NAMALWA (cell line): ENCODE data around the gene TRDN.
"Not testable (repeated sequence)": the region's sequence is repeated elsewhere in the genome, so short reads cannot be mapped to it uniquely, and the experiment has no call there.

Experiments
- DNase-seq: peaks from one replicate; pipeline ENCODE4 v3.0.0-alpha.2; 2015; ENCODE audit warnings: low spot score

TRDN gene

DNA sequence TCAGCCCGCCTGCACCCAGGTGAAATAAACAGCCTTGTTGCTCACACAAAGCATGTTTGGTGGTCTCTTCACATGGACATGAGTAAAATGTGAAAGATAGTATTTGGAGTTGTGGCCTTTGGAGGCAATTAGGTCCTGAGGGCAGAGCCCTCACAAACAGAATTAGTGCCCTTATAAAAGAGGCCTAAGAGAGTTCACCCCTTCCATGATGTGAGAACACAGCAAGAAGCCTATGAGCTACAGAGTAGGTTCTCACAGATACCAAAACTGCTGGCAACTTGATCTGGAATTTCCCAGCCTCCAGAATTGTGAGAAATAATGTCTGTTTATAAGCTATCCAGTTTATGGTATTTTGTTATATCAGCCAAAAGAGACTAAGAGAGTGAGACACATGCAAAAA is 74.5 kb downstream of the TRDN start:
- no peak for DNase-seq

DNA sequence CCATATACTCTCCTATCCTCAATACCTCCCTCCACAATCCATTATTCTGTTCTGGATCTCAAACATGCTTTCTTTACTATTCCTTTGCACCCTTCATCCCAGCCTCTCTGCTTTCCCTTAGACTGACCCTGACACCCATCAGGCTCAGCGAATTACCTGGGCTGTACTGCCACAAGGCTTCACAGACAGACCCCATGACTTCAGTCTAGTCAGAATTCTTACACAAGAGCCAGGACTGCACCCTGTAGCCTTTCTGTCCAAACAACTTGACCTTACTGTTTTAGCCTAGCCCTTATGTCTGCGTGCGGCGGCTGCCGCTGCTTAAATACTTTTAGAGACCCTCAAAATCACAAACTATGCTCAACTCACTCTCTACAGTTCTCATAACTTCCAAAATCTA is 76.9 kb downstream of the TRDN start:
- DNase-seq: not testable (repeated sequence)

DNA sequence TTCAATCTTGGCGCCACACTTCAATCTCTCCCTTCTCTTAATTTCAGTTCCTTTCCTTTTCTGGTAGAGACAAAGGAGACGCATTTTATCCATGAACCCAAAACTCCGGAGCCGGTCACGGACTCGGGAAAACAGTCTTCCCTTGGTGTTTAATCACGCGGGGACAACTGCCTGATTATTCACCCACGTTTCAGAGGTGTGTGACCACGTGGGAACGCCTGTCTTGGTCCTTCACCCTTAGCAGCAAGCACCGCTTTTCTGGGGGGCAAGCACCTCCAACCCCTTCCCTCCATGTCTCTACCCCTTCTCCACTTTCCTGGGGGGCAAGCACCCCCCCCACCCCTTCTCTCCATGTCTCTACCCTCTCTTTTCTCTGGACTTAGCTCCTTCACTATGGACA is 79.3 kb downstream of the TRDN start:
- not testable (repeated sequence) for DNase-seq

DNA sequence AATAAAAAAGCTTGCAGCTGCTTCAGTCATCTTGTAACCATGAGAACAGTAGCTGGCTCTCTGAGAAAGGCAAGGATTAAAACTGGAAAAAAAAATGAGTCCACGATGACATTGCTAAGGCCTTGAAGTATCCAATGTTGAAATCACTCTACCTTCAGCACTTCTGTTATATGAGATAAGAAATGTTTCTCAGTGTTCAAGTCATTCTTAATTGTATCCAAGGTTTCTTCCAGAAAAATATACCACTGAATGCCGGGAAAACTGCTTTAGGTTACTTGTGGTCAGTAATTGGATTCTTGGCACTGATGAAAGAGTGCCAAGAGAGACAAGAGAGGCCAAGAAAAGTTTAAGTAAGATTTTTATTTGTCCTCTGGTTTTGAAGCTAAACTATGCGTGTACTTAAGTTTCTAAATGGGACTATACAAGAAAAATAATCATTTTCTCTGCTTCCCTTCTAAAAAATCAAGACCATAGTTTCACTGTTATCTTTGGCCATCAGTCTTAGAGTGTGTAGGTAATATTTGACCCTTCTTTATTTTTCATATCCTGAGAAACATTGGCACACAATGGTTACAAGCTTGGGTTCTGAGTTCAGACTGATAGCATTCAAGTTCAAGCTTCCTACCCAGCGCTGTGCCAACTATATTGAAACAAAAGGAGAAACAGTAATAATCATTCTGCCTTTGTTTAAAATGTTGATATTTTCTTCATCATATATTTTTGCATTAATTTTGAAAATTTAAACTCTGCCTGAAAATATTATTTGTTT is 84.6 kb downstream of the TRDN start:
- no peak for DNase-seq

DNA sequence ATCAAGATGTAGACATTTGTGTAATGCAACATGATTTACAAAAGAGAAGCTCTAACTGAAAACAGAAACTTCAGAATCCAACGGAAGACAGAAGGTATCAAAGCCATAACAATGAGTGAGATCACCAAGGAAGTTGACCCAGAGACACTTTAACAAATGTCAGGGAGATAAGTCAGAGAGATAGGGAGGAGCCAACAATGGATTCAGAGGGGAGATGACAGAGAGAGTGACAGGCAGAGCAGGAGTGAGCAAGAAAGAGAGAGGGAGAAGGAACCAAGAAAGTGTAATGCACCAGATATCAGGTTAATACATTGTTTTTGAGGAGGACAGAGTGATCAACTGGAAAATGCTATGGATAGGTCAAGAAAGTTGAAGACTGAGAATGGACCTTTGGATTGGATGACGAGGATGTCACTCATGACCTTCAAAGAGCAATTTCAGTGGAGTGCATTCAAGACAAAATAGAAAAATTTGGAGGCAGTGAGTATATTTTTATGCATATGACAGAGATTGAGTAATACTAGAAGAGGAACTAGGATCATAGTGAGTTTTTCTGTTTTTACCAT is 86.6 kb downstream of the TRDN start:
- no peak for DNase-seq

DNA sequence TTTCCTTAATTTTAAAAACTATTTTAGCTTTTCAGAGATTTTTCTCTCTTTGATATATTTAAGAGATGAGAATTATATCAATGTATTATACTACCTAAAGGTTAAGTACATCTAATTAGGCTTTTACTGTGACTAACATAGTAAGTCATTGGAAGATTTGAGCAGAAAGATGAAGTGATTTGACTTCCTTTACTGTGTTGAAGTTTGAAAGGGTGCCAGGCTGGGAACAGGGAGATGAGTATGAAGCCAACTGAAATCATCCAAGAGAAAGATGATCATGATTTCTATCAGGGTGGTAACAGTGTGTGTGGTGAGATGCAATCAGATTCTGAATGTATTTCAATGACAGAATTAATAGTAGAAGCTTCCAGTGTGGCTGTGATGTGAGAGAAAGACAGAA is 87.3 kb downstream of the TRDN start:
- no peak for DNase-seq

DNA sequence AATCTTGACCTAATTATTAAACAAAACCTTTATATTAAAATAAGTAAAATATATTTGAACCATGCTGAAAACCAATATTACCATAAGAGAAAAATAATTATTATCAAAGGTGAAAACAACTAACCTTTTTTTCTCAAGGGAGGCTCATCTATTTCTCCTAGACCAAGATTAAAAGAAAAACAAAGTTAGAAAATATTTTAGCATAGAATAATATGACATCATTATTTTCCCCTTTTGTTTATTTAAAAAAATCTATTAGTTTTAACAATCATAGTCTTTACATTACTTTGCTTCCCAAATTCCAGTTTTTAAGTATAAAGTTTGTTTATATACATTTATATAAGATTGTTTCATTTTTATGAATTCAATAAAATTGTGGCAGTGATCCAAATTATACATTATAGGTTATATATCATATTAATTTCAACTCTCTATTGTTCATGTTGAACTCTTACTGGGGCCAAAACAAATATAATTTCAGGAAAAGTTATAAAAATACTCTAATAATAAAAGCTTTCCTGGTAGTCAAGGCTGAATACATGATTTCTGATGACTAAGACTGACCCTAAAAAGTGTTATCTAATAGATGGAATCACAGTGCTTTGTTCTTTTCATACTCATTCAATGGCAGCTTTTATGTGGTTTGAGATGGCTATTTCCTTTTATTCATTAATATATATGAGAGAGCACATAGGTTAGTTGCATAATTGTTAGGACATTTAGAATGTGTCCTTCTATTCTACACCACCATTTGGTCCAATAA is 89.4 kb downstream of the TRDN start:
- no peak for DNase-seq

DNA sequence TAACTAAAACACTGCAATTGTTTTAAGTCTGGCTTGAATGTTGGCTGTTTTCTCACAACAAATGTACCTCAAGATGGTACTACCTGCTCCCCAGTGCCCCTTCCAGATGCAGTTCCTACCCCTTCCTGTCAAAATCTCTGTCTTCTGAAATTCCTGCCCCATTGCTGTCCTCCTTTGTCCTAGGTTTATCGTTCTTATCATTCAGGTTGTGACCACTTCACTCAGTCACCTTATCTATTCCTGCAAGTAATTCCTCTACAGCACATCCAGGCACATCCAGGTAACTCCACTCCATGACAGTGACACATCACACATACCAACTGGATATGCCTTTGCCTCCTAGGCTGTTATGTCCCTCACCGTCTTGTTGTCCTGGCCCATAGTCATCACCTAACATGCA is 90.2 kb downstream of the TRDN start:
- no peak for DNase-seq

DNA sequence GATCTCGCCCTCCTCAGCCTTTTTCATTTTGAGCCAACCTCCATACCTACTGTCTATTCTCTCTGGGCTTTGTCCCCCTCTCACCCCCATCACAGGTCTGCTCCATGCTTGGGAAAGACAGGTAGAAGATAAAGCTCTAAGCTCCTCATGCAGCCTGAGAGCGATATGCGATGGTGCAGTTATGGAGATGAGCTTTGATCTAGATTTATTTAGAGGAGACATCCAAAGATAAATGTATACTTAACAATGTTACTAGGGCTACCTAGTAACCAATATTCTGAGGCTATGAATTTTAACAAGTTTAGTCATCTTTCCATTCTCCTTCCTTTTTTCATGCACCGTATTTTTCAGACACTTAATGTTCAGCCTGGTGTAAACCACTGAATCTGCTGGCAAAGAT is 95.3 kb downstream of the TRDN start:
- no peak for DNase-seq

DNA sequence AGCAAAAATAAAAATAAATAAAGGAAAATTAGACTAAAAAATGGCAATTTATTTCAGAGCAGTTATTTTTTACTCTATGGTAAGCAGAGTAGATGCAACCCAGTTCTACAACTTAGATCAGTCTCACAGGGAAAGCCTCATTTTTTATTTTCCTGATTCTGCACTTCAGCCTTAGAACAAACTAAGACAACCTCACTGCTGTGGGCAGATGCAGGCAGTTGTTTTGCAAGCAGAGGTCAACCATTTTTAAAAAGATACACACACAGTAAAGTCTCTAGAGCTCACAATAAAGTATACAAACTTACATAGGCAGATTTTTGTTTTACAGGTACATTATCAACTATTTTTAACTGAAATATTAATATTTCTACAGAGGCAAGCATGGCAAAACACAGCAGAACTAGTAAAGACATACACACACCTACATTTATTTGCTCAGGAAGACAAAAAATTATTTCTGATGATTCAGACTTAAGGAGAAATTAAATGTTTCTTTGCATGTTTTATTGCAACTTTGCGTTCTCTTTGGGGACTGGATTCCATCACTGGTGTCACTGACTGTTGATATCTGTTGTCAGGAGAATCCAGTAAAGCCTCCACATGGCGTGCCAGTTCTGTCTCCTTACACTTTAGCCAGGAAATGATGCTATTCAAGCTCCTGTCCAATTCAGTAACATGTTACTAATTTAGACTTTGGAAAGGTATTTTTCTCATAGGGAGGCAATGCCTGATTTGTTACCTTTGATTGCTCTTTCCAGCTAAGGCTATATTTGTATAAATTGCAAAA is 102.7 kb downstream of the TRDN start:
- no peak for DNase-seq

DNA sequence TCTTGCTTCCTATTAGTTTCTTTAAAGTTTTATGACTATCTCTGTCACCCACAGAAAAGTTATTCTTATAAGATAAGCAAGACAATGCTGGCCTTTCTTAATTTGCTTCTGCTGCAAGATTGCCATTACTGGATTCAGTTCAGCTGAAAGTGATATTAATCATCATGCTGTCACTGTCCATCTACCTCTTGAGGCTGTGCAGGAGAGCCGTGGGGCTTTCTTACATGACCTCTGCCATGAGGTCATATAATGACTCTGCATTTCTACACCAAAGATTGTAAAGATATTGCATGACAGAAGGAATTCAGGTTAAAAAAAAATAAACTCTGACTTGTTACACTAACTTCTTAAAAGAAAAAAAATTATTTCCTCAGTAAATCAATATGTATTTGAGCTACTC is 106.9 kb downstream of the TRDN start:
- no peak for DNase-seq

DNA sequence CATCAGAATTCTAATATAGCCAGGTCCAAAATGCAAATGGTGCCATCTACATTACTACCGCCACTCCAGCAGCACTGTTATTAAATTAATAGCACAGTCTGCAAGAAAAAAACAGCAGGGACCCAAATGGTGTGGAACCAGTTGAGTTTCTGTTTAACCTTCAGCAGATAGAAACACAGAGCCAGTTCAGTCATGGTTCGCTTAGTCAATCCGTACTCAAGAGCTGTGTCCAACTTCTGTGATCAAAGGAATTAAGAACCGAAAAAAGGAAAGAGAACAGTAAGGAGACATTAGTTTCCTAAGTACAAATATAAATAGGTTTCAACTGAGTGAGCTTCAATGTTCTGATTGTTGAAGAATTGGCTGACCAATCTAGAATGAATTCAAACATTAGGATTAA is 107.7 kb downstream of the TRDN start:
- DNase-seq: no peak

DNA sequence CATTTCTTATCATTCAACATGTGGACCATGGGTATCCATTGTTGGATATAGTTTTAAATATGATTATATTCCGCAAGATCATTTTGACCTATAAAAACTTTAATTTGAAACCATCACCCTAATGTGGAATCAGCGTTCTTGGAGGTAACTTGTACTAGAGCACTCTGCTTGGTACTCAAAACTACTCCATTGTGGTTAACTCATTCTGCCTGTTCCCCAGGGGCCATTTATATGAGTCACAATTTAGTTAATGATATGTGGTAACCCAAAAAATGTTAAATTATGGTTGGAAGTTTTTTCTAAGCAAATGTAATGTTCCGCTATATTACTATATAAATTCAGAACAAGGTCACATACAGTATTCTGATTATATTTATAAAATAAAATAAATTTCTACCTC is 109.3 kb downstream of the TRDN start:
- no peak for DNase-seq

DNA sequence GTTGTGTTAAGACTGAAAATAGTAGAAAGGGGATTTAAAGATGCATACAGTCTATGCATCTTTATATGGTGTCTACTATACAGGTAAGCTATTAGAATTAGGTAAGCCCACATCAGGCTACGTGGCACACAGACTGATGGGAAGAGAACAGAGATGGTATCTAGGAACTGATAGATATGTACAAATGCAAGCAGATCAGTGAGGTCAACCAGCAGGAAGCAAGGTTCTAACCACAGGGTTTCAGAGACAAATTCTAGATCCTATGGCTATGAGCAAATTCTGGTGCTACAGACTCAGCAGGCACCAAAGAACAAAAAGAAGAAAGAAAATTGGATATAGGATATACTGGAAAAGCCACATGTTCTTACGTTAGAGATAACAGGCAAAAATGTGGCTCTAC is 110.6 kb downstream of the TRDN start:
- no peak for DNase-seq

DNA sequence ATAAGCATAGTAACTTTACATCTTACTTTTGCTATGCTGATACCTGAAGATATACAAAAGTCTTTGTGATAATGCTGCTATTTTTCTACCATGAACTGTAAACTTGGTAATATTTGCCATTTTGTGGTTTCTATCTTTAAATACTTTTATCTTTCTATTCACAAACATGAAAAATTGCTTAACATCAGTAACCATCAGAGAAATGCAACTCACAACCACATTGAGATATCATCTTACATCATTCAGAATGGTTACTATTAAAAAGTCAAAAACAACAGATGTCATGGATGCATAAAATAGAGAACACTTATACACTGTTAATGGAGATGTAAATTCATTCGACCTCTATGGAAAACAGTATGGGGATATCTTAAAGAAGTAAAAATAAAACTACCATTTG is 112.0 kb downstream of the TRDN start:
- no peak for DNase-seq

DNA sequence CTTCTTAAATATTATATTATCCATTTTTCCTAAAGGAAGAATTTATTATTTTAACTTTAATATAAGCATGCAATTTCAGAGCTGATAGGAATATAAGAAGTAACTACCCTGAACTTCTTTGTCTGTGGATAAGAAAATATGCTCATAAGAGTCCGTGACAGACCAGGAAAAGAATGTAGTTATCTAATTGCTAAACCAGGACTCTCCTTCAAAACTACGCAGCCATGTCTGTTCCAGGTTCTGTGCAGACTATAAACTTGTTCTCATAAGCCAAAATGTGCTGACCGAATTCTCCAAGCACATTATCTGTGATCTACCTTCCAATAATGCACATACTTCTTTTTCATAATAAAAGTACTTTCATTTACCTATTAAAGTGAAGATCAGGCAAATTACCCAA is 116.5 kb downstream of the TRDN start:
- no peak for DNase-seq

DNA sequence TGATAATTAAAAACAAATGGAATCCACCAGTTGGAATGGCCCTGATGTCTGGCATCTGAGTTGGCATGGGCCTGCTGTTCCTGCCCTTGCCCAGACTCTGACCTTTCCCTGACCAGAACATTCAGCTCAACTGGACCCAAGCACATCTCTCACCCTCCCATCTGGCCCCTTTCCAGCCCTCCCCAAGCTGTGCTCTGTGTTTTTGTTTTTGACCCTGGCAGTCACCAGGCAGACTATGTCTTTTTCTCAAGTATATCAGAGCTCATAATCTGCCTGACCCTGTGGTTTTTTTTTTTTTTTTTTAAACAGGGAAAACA is 117.6 kb downstream of the TRDN start:
- DNase-seq: no peak

DNA sequence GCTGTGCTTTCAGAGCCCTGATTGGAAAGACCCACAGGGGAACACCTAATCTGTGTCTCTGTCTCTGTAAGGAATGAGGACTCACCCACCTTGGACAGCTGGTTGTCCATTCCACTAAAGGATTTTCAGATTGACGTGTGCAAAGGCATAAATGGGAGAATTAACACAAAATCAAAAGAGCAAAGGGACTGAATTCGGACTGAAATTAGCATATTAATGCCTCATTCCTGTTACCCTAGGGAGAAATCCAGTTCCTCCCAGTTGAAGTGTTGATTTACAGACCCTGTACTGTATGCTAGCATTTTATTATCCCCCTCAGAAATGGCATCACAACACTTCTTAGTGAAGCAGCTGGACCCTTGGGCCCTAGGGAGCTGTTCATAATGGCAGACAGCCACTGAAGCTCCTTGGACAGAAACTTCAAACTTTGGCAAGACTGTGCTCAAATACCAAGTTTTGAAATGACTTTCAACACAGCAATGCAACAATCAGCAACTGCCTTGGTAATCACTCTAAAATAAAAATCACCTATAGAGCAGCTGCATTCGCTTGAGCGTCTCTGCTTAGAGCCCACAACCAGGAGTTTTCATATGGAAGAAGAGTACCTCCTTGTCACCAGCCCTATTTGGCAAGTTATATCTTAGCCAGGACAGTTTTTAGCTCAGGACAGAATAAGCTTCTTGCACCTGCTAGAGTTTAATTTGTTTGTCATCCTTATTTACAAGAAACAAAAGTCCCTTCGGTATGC is 118.1 kb downstream of the TRDN start:
- no peak for DNase-seq

DNA sequence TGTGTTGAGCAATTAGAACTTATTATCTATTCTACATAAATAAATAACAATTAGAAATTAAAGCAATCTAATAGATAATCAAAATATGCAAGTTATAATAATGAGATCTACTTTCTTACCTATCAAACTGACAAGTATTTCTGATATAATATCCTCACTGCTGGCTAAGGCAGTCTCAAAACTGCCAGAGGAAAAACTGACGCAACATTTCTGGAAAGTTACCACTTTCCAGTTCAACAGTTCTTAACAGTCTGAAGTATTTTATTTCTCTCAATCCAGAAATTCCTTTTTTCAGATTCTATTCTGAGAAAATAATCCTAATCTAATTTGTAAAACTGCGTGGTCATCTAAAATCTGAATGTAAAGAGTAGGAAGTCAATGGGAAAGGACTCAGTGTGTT is 121.0 kb downstream of the TRDN start:
- no peak for DNase-seq

DNA sequence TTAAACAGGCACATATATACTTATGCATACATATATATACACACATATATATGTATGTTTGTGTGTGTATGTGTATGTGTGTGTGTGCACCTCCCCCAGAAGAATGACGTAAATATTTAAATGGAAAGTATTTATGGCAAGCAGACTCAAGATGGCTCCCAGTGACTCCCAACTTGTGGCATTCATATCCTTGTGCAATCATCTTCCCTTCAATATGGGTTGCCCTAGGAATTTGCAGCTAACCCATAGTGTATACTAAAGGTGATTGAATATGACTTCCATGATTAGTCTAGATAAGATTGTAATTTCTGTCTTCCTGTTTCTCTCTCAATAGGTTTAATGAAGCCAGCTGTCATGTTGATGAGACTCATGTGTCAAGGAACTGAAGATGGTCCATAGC is 127.6 kb downstream of the TRDN start:
- DNase-seq: no peak

DNA sequence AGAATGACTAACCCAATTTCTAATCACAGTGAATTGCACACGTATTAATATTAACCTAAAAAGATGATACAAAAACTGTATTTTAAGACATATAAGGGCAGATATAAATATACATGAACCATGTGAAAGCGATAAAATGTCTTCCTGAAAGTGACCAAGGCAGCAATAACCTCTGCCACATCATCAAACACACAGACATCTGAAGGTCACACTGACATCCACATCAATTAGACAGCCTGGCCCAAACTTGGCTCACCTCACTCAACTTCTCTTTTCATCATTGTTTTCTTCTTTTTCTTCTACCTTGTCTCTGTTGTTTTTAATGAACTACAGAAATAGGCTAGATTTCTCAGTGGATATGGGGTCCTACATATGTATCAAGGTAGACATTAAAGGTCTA is 128.5 kb downstream of the TRDN start:
- no peak for DNase-seq

DNA sequence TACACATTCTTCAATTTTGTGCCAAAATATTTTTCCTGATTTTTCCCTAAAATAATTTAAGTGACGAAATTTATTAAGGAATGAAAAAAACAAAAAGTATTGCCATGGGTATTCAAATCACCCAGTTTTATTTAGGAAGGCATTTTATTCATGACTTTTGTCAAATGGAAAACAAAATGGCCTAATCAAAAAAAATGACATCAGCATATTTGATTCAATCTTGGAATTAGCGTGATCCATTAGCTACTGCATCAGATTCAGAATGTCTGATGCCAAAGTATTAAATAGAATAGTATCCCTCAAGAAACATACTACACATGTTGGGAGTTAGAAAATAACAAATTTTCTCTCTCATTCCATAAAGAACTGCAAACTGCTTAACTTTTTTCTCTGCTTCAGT is 129.2 kb downstream of the TRDN start:
- no peak for DNase-seq
